PC-9 (cell line): Measurements from ENCODE around the gene UTF1. TPM values are rescaled to one million over a fixed set of nuclear protein-coding genes. Genes with fewer than 3 reads are reported as not detected.

ENCODE experiments used
- BruUV-seq: library from RNA; stranded (reverse); fragments of 400-500 nt; replicated peaks from 2 replicates; lab custom pipeline; 2021; lab: Mats Ljungman, UMichigan
- CTCF ChIA-PET: fragments of 300-600 bp; sonication (Branson Sonifier 250); formaldehyde crosslinking; loops from one replicate; lab custom pipeline; 2022; ENCODE audit warnings: antibody characterized with exemption; lab: Charles Lee
- POLR2A ChIA-PET: fragments of 300-600 bp; sonication (Branson Sonifier 250); formaldehyde crosslinking; loops from one replicate; lab custom pipeline; 2022; ENCODE audit warnings: antibody characterized with exemption; ENCODE audit not compliant: unreplicated experiment; lab: Charles Lee
- DNase-seq, 2 experiments: peaks; one replicate each; pipeline versions ENCODE4 v3.0.0 to v3.0.0-alpha.2; 2015 to 2022; ENCODE audit warnings: mixed read lengths in 1 of 2
- H2AFZ ChIP-seq: fragments of 200-600 bp; sonication (generic); 2 replicates; pipeline ENCODE4 v1.8.1; 2017; ENCODE audit warnings: antibody characterized with exemption
- H3F3A ChIP-seq: fragments of 200-600 bp; sonication (generic); 2 replicates; pipeline ENCODE4 v1.8.1; 2017; ENCODE audit warnings: antibody characterized with exemption, mild to moderate bottlenecking, low read depth; ENCODE audit not compliant: insufficient read depth
- H3K27ac ChIP-seq: fragments of 200-600 bp; sonication (generic); 2 replicates; pipeline ENCODE4 v1.6.1; 2016; ENCODE audit warnings: mixed run types
- H3K27me3 ChIP-seq: fragments of 200-600 bp; sonication (generic); 2 replicates; pipeline ENCODE4 v1.6.1; 2016; ENCODE audit warnings: low read depth, mixed run types; ENCODE audit not compliant: insufficient read depth
- H3K36me3 ChIP-seq: fragments of 200-600 bp; sonication (generic); 2 replicates; pipeline ENCODE4 v1.6.1; 2016; ENCODE audit warnings: low read depth, mixed run types
- H3K4me1 ChIP-seq: fragments of 200-600 bp; sonication (generic); replicated peaks from 2 replicates; pipeline ENCODE4 v1.6.1; 2016; ENCODE audit warnings: mixed run types; ENCODE audit not compliant: insufficient read depth
- H3K4me2 ChIP-seq: fragments of 200-600 bp; sonication (generic); 2 replicates; pipeline ENCODE4 v1.6.1; 2017; ENCODE audit warnings: mixed run types
- H3K4me3 ChIP-seq: fragments of 200-600 bp; sonication (generic); 2 replicates; pipeline ENCODE4 v1.6.1; 2016; ENCODE audit warnings: mixed run types
- H3K79me2 ChIP-seq: fragments of 200-600 bp; sonication (generic); 2 replicates; pipeline ENCODE4 v1.6.1; 2017; ENCODE audit warnings: low read depth, mixed run types
- H3K9me2 ChIP-seq: fragments of 200-600 bp; sonication (generic); 2 replicates; pipeline ENCODE4 v1.8.1; 2017; ENCODE audit warnings: mild to moderate bottlenecking; ENCODE audit not compliant: insufficient read depth
- H3K9me3 ChIP-seq: fragments of 200-600 bp; sonication (generic); 2 replicates; pipeline ENCODE4 v1.8.1; 2016; ENCODE audit warnings: low read depth; ENCODE audit not compliant: insufficient read depth
- H4K20me1 ChIP-seq: fragments of 200-600 bp; sonication (generic); 2 replicates; pipeline ENCODE4 v1.8.1; 2017; ENCODE audit not compliant: insufficient read depth
- EZH2 ChIP-seq: fragments of 200-600 bp; sonication (generic); IDR thresholded peaks from 2 replicates; pipeline ENCODE4 v1.8.0; 2017; ENCODE audit warnings: antibody characterized with exemption, low read depth
- intact Hi-C: fragments of 100-400 bp; cut with micrococcal nuclease; formaldehyde crosslinking; loops from one replicate; pipeline ENCODE4 v1.10.0; 2022; ENCODE audit not compliant: unreplicated experiment
- total RNA-seq: library from RNA; stranded (reverse); gene quantifications from 2 replicates; pipeline ENCODE4 v1.2.3, GENCODE V29; 2021
- TF ChIP-seq, protein P1 (sequence below): fragments of 200-600 bp; sonication (generic); conservative IDR thresholded peaks from 2 replicates; pipeline ENCODE4 v1.6.1; 2017; ENCODE audit warnings: mixed run types, antibody characterized with exemption, mild to moderate bottlenecking, moderate library complexity

The UTF1 gene
- total RNA-seq, 1 experiment from 2014 or later, result not detected

- Histone ChIP-seq H3K4me2 (no peak overlapping the region), H3K9me3 (no peaks in the 10 kb centered on the region), H3K4me1 (no peaks in the 10 kb centered on the region), H3F3A (no peaks in the 10 kb centered on the region), H3K79me2 (no peaks in the 10 kb centered on the region), H3K27me3 (peaks cover 30% of the 10 kb centered on the region), H3K36me3 (no peaks in the 10 kb centered on the region), H3K4me3 (no peak overlapping the region), H2AFZ (no peak overlapping the region), H3K27ac (no peak overlapping the region), H4K20me1 (no peaks in the 10 kb centered on the region), H3K9me2 (no peaks in the 10 kb centered on the region)
- ChIA-PET CTCF (no interaction called here), POLR2A (no interaction called here)
- no peak for DNase-seq
- no TSS peak for BruUV-seq
- TF ChIP-seq, protein P1, sequence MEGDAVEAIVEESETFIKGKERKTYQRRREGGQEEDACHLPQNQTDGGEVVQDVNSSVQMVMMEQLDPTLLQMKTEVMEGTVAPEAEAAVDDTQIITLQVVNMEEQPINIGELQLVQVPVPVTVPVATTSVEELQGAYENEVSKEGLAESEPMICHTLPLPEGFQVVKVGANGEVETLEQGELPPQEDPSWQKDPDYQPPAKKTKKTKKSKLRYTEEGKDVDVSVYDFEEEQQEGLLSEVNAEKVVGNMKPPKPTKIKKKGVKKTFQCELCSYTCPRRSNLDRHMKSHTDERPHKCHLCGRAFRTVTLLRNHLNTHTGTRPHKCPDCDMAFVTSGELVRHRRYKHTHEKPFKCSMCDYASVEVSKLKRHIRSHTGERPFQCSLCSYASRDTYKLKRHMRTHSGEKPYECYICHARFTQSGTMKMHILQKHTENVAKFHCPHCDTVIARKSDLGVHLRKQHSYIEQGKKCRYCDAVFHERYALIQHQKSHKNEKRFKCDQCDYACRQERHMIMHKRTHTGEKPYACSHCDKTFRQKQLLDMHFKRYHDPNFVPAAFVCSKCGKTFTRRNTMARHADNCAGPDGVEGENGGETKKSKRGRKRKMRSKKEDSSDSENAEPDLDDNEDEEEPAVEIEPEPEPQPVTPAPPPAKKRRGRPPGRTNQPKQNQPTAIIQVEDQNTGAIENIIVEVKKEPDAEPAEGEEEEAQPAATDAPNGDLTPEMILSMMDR, result no peak
- TF ChIP-seq EZH2, result no peak
- intact Hi-C loops, result no loop called here
Measured at GRCh38 chr10:133209641-133210040, 20.4 kb upstream of the UTF1 start.

- Histone ChIP-seq H3K4me3 (no peak overlapping the region), H3K9me3 (no peaks in the 10 kb centered on the region), H3K36me3 (no peaks in the 10 kb centered on the region), H3K4me1 (no peaks in the 10 kb centered on the region), H4K20me1 (no peaks in the 10 kb centered on the region), H3F3A (no peaks in the 10 kb centered on the region), H3K9me2 (no peaks in the 10 kb centered on the region), H3K27me3 (peaks cover 29% of the 10 kb centered on the region), H3K4me2 (no peak overlapping the region), H3K79me2 (no peaks in the 10 kb centered on the region), H2AFZ (no peak overlapping the region), H3K27ac (no peak overlapping the region)
- no TSS peak for BruUV-seq
- ChIA-PET POLR2A (no interaction called here), CTCF (no interaction called here)
- no peak for DNase-seq
- intact Hi-C loops, result no loop called here
- TF ChIP-seq, protein P1, result no peak
- TF ChIP-seq EZH2, result no peak
Measured at GRCh38 chr10:133210398-133211140, 19.4 kb upstream of the UTF1 start.

- peaks cover 36% of the 10 kb centered on the region for H3K27me3 ChIP-seq
- no peak for DNase-seq
- no peaks in the 10 kb centered on the region for H3F3A ChIP-seq
- H2AFZ ChIP-seq, result no peak overlapping the region
- no peak overlapping the region for H3K4me2 ChIP-seq
- no peak overlapping the region for H3K27ac ChIP-seq
- H3K4me3 ChIP-seq, result no peak overlapping the region
- BruUV-seq, result no TSS peak
- no peaks in the 10 kb centered on the region for H3K4me1 ChIP-seq
- POLR2A ChIA-PET, result no interaction called here
- no peaks in the 10 kb centered on the region for H3K79me2 ChIP-seq
- intact Hi-C loops, result no loop called here
- CTCF ChIA-PET, result no interaction called here
- no peaks in the 10 kb centered on the region for H3K9me2 ChIP-seq
- H3K36me3 ChIP-seq, result no peaks in the 10 kb centered on the region
- no peaks in the 10 kb centered on the region for H3K9me3 ChIP-seq
- H4K20me1 ChIP-seq, result no peaks in the 10 kb centered on the region
- no peak for TF ChIP-seq EZH2
- TF ChIP-seq, protein P1, result no peak
Measured at GRCh38 chr10:133211141-133211830, 18.7 kb upstream of the UTF1 start.
